Fibroblast of skin of abdomen (primary cell): Measurements from ENCODE around the gene UNC5B.
A peak's percentile ranks its signal among the peaks of the same experiment; 100 is the strongest.

ENCODE experiments used
- DNase-seq: peaks from one replicate; pipeline ENCODE4 v3.0.0-alpha.2; 2013

UNC5B gene

DNA sequence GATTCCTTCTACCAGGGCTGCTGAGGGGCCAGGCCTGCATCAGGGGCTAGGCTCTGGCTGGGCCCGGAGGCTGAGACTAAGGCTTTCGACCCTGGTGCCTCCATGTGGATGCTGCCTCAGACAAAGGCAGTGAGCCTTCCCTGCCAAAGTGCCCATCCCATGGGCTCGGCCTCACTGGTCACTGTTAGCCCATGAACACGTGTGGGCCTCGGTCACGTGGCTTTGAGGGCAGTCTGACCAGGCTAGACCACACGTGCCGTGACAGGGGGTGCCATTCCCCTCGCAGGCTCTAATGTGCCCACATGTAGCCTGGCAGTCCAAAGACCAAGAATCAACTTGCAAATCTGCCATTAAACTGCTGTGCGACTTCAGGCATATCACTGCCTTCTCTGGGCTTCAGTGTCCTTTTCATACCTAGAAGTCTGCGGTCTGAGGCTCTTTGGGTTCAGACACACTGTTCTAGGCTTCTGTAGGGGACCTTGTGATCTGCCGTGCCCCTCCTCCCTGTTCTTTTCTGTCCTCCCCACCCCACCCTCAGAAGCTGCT is 89.1 kb downstream of the UNC5B start:
- DNase-seq = no peak

DNA sequence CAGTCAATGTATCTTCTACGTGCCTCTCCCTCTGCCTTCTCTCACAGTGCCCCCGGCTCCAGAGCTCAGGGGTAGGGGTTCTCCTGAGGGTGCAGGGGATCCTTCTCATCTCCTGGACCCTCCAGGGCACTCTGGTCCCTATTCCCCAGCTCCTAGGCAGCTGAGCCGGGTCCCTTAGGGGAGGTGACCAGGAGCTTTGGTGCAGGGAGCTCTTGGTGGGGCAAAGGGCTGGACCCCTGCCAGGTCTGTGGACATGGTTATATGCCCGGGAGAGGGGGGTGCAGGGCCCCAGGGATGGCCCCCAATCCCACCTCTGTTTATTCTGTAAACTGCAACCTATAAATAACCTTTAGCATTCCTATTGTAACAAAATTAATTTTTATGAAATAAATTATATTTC is 90.1 kb downstream of the UNC5B start:
- no peak for DNase-seq

DNA sequence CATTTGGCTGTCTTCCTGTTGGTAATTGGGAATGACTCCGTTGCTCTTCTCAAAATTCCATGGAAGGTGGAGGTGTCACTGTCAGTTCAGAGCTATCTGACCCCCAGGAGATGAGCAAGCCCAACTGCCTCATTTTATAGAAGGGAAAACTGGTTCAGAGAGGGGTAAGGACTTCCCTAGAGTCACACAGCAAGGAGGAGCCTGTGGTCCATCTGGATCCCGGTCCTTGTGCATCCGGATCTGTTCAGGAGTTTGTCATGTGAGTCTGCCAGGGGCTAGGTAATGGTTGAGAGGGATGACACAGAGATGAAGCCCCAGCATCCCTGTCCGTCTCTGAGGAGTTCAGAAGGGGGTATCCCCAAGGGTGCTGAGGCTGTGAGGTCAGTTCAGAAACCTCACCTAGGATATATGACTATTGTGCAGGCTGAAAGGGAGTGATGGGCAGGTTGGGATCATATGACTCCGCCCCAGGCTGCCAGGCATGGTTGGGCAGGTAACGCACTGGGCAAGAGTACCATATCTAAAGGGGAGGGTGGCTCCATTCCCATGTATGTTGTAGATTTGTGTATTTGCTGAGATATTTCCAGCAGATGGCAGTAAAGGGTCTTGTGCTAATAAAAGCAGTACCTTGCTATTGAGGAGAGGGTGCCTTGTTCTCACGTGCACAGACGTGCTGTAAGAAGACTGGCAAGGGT is 90.7 kb downstream of the UNC5B start:
- DNase-seq = peak; percentile 40

DNA sequence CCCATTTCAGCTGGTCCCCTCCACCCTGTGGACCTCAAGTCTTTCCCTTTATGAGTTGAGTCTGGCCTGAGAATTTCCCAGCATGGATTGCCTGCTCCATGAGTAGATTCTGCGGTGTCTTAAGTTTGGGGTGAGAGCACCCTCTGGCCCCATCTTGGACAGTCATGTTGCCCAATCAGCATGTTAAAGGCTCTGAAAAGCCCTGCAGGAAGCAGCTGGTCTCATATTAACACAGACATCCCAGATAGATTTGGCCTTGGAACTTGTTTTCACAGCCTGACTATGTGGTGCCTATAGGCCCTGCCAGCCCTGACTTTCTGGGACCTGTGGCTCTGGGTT is 91.2 kb downstream of the UNC5B start:
- no peak for DNase-seq

DNA sequence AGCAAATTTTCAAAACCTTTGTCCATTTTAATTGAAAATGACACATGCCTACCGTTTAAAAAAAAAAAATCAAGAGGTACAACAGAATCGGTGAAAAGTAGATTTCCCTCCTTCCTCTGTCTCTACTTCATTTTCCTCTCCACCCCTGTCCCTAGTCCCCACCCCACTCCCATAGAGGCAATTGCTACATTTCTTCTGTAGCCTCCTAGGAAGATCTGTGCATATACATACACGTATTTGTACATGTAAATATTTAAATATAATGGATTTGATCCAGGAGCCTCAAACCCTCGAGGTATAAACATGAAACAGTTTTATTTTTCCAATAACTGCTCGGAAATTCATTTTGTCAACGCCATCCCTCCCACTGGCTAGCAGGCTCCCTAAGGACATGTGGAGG is 92.5 kb downstream of the UNC5B start:
- no peak for DNase-seq

DNA sequence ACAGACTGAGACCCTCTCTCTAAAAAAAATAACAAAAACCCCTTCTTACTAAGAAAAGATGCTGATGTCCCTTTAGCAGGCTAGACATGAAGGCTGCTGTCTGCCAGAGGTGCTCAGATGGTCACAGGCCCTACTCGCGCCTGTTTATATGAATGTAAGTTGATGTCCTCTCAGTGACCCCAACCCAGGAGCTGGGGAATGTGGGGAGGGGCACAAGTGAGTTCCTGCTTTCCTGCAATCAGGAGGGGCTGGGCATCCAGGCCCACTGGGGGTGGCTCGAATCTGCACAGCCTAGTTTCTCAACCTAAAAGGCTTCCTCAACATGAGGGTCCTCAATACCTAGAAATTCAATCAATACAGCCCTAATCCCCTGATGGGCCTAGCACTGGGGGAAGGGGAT is 94.6 kb downstream of the UNC5B start:
- DNase-seq = no peak

DNA sequence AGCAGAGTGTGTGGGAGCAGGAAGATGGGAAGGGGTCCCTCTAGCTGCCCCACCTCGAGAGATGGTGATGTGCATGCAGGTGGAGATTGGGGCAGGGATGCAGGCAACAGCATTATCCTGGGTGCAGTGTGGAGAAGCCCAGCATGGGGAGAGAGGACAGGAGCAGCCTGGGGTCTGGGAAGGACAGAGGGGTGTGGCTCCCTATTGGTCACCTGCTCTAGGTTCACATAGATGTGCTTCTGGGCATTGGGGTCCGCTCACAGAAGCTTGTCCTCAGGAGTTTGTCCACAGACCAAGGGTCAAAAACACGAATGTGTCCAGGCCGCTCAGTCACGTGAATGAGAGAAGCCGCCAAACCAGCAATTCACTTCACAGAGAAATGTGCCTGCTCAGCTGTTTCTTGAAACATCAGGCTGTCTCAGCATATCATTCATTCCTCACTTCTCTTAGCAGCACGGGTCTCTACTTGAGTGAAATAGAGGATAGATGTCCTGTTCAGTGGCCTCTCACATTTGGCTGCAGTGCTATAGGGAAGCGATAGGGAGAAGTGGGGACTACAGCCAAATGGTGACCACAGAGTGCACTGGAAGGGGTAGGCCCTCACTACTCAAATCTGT is 95.2 kb downstream of the UNC5B start:
- no peak for DNase-seq

DNA sequence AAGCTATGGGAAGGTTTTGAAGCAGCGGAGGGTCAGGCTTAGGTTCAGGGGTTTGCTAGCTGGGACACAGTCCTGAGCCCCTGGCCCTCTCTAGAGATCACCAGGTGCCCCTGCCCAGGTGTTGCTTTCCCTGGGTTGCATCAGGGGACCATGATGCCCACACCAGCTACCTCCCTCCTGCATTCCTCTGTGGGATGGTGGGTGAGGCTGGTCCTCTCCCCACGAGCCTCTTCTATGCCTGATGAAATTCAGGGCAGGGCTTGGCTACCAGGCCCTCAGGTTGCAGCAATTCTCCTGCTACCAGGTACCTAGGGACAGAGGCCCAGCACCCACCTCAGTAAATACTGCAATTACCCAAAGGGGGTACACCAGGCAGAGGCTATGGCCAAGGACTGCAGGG is 95.9 kb downstream of the UNC5B start:
- DNase-seq = no peak

DNA sequence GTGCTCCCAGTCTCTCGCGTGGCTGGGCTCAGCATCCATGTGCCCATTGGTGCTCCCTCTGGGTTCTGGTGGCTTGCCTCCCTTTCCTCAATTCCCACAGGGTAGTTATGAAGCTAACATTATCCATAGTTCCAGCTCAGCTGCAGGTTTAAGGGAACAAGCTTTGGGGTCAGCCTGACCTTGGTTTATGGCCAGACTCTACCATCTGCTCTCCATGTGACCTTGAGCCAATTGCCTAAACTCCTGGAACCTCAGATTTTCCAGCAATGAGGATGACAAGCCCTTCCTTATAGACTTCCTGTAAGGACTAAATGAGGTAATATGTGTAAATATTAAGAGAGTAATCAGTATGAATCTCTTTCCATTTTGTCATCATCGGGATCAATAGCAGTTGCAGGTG is 96.6 kb downstream of the UNC5B start:
- DNase-seq = no peak

DNA sequence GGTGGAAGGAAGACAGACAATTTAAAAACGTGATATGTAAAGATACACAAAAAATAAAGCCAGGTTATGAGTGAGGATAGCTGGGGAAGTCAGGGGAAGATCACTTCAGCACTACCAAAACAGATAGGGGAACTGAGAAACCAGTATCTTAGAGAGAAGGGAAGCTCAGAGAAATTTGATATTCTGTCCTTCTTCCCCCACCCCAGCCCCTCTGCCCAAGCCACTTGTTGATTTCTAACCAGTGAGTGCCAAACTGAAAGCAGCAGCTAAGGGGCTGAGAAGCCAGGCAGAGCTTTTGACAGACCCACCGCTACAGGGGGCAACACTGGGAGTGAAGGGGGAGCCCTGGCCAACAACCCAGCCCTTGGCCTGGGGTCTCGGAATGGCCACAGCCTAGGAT is 97.5 kb downstream of the UNC5B start:
- no peak for DNase-seq

DNA sequence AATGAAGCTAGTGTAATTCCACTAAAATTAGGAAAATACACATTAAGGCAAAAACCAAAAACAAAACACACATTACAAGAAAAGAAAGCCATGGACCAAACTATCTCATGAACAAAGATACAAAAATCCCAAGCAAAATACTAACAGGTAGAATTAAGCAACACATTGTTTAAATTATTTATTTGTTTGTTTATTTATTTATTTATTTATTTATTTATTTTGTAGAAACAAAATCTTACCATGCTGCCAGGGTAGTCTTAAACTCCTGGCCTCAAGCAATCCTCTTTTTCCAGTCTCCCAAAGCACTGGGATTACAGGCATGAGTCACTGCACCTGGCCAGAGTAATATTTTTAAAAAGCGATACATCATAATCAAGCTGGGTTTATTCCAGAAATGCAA is 99.8 kb downstream of the UNC5B start:
- DNase-seq = no peak

DNA sequence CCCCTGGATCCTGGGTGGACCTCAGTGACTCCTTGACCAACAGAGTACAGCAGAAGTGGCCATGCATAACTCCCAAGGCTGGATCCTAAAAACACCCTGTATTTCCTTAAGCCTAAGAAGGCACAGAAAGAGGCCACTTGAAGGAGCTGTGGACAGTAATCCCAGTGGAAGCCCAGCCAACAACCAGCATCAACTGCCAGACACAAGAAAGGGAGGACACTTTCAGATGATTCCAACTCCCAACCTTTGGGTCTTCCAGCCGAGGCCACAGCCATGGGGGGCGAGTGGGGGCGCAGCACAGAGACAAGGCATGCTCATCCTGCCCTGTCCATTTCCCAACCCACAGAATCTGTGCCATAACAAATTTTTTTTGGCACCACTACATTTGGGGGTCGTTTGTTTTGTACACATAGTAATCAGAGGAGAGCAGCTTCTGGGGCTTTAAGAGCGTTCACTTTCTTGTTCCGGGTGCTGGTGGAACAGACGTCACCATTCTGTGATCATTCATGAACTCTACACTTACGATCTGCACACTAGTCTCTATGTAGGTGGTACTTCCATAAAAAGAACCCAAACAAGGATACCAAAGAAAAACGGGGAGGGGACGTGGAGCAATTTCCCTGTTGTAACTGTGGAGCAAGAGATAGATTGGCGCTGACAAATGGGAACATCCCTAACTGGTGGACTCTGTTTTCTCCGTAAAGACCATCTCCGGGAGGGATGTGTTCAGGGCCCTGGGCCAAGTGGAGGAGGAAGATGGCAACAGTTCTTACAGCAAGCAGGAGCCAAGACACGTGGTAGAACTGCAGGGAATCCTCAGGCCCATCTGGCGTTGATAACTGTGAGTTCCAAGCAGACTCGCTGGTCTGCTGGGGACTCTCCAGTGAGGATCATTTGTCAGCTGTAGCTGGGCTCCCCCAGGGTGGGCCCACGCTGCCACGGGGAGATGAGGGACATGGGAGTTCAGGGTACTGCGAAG is 100.7 kb downstream of the UNC5B start:
- DNase-seq = peak; percentile 77

DNA sequence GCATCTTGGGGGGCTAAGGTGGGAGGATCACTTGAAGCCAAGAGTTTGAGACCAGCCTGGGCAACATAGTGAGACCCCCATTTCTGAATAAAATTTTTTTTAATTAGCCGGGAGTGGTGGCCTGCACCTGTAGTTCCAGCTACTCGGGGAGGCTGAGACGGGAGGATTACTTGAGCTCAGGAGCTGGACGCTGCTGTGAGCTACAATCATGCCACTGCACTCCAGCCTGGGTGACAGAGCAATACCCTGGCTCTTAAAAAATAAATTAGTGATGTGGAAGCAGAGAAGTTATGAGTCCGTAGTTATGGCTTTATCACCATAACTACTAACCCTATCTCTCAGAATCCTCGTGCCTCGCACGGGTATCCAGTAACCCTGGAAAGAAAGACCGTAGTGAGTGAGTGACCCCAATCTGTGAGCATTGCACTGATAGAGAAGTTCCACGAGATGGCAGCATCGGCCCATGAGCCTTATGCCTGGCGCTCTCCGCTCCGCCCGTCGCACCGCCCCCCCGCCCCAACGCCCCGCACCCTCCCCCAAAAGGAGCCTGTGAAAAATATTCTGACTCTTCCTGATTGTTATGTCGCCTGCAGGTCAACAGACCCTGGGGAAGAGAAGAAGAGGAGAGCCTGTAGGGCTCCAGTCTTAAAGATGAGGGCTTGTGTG is 101.8 kb downstream of the UNC5B start:
- DNase-seq = peak; percentile 59

DNA sequence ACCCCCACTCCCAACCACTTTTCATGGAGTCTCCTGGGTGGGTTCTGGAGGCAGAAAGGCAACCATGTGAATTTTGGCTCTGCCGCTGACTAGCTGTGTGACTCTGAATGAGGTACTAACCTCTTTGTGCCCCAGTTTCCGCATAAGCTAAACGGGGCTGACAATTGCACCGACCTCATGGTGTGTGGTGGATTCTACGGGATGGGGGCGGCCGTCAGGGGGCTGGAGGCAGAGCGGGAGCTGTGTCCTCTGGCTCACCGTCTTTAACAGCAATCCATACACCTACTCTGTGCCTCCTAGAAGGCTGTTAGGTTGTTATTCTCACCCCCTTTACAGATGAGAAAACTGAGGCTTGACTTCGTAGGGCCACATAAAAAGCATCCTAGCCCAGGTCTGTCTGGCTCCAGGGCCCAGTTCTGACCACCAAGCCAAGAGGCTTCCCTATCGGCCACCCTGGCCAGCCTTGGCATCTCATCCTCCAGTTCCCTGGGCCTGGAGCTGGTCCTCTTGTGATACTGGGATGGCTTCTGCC is 102.4 kb downstream of the UNC5B start:
- DNase-seq = no peak

DNA sequence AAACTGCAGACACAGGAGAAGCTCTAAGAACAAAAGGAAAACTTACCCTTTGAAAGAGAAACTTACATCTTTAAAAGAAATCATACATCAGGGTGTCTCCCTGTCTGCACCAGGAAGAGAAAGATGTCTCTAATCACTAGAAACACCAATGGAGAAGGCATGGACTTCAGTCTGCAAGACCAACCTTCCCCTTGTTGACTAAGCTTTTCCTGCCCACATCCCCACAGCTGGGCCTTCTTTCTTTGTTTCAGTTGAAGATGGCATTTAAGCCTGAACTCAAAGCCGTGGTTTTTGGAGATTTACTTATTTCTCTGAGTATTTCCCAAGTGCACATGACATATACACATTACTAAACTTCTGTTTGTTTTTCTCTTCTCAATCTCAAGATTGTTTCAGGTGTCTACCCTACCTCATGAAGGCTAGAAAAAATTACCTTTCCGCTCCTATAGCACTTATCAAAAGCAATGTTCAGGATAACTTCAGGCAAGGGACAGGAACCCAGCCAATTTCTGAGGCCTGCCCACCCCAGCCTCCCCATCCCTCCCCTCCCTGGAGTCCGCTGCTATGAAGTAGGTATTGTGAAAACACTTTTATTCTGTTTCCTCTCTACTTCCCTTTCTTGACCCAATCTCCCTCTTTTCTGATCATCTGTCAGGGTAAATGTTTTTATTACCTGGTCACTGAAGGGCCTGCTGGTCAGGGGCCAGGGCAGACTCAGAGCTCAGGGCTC is 103.9 kb downstream of the UNC5B start:
- no peak for DNase-seq

DNA sequence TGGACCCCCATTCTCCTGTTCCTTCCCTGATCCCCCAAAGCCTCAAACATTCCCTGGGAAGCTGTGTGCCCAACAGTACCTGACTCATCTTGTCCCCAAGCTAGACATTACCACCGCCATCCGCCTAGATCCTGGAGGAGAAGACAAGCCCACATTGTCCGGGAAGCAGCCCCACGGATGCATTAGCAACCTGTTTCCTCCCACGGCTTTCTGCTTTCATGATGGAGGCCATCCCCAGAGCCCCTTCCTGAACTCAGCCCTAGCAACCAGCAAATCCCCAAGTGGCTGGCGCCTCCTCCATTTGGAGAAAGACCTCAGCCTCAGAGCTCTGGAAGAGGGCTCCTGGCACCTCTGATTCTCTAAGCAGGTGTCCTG is 104.4 kb downstream of the UNC5B start:
- no peak for DNase-seq

DNA sequence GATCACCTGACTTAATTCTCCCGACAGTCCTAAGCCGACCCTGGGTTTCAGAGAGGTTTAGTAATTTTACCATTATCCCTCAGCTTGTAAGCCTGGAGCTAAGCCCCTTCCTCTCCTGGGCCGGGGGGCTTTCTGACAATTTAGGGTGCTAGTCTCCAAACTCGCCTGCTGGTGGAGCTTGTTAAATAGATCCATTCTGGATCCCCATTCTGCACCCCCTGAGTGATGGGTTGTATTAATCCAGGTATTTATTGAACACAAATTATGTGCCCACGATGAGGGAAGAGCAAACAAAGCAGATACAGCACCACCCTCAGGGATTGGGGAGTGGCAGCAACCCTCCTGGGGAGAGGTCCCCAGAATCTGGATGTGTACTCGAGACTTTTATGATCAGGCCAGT is 105.4 kb downstream of the UNC5B start:
- no peak for DNase-seq

DNA sequence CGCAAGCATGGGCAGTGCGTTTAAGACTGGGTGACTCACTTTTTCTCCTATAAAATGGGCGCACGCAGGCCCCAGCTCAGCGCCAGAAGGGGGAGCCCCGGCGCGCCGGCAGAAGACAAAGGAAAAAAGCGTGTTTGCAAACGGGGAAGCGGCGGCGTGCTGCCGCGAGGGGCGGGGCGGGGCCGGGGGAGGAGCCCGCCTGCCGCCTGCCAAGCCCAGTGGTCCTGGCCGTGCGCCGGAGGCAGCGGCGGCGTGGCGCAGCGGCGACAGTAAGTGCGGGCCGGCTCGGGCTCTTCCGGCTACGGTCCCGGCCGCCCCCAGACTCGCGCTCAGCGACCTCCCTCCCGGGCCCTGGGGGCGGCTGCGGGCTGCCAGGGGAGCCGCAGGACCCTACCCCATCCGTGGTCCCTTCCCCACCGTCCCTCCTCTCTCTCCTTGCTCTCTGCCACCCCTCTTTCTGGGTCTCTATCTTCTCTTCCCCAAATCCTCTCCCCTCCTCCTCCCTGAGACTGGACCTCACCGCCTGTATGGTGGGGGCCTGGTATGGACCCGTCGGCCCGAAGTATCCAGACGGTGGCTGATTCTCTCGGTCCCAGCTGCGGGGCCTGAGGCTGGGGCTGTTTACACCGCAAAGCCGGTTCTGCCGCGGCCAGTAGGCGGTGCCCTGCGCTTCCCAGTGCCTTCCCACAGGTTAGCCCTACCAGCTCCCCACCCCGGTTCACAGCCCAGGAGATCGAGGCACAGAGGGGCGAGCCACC is 106.9 kb downstream of the UNC5B start, which contains the start of gene SLC29A3:
TSS of gene SLC29A3 (plus strand) at position 218 of the 758 bp plus-strand sequence. CDS start at position 269, 51 bp downstream.
- peak; percentile 86 for DNase-seq

DNA sequence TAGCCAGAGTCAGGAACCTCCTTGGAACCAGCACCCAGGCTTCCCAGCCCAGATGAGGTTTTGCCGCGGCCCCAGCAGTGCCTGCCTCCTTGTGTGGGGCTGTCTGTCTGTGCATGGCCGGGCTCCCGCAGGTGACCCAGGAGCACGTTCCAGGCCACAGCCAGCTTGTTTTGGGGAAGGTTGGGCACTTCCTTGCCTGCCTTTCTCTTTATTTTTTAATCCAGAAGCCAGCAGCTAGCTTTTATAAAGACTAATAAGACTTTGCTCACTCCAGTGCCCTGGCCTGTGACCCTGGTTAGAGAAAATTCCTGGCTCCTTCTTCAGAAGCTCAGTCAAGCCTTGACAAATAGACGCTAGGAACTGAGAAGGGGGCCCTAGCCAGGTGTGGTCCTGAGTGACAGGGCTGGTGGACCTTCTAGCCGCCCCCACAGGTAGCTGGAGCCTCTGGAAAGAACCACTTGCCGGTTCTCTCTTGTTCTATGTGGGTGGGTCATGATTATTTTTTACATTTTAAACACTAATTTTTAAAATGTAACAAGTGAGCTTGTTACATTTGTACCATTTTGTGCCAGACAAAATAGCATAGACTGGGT is 107.5 kb downstream of the UNC5B start:
- no peak for DNase-seq

DNA sequence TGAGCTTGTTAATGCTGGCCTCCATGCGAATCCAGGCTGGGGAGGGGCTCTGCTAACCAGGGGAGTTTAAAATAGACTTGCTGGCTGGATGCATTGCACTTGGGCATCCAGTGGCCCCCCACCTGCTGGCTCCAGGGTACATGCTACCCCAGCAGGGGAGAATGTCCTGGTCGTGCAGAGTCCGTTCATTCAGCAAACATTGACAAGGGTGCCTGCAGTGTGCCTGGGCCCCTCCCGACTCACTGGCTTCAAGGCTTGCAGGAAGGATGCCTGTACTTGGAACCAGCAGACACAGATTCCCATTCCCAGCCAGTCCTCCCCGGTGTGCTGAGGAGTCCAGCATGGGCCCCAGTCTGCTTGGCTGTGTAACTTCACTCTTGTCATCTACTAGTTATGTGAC is 108.2 kb downstream of the UNC5B start:
- no peak for DNase-seq

DNA sequence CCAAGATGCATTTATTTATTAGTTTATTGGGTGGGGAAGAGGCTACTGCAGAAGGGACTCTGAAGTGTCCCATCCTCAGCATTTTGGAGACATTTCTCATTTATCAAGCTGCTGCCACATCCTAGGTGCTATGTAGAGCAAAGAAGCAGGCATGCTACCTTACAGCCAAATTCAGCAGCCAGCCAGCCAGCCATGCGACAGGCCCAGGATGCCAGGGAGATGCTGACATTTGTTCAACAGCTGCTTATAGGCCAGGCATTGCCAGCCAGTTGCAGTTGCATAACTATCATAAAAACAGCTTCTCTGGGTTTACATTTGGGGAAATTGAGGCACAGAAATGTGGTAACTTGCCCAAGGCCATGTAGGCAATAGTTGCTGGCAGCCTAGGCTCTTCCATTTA is 109.0 kb downstream of the UNC5B start:
- DNase-seq = no peak
